GM19455 (cell line): ENCODE data around the gene TCHHL1.

Experiments used
- ATAC-seq: cut with Tn5 transposase; IDR thresholded peaks from one replicate; pipeline ENCODE4 v1.9.1; 2021; ENCODE audit not compliant: unreplicated experiment

The TCHHL1 gene

DNA sequence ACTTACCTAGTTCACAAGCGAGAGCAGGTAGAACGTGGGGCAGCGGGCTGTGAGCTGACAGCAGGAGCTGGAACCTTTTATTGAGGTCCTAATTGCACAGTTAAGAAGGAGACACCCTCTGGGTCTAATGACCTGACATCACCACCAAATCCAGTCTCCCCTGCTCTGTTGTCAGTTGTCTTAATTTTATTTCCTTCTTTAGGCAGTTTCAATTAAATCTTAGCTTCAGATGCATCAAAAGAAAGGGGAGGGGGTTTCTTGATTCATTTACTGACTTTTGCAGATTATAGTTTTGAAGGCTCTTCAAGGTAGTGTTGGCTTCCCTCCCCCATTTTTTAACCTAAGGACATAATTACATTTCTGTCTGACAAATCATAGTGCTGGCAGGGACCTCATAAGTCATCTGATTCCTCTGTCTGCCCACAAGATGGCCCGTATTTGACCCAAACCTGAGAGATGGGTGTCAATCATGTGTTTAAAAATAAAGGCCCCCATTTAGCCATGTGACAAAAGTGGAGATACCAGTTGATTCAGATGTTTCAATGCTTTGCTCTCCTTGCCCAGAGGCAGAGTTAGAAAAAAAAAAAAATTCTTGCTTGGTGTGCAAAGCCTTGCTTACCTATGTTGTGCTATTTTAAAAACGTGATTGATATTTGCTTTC, at the start of gene TCHHL1:
Gene TCHHL1, minus strand, starts transcription at position 51 of the 661 bp plus-strand sequence. CDS start 921 bp downstream, outside the sequence.
- no peak for ATAC-seq

- no peak for ATAC-seq
These were observed 48.4 kb upstream of the TCHHL1 start for GRCh38 chr1:152137215-152137614.

GRCh38 chr1:152130186-152130585, 41.3 kb upstream of the TCHHL1 start:
- ATAC-seq: no peak

GRCh38 chr1:152127673-152128072, 38.8 kb upstream of the TCHHL1 start:
- ATAC-seq: no peak

DNA sequence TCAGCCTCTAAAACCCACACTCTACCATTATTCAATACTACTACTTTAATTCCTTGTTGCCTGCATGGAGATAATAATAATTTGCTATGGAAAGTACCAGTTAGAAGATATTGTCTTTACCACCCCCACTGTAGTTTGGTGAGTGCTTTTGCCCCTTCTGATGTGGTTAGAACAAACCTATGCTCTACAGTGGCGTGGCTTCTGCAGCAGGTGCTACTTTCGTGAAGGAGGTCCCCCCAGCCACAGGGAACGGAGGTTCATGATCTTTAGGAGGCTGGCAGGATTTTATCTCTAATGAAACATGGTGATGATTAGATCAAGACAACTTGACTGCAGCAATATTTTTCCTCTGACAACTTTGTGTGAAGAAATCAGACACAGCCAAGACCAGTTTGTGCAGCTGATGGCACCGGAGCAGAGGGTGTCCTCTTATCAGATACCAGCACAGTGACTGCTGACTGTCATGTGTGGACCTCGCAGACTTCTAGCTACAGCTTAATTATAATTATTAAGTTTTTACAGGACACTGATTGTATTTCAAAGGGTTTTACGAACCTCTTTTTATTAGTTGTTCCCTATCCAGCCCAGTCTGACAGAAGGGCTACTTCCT, 37.1 kb upstream of the TCHHL1 start:
- ATAC-seq: no peak

- ATAC-seq: no peak
These were observed 30.1 kb upstream of the TCHHL1 start for GRCh38 chr1:152118915-152119314.

DNA sequence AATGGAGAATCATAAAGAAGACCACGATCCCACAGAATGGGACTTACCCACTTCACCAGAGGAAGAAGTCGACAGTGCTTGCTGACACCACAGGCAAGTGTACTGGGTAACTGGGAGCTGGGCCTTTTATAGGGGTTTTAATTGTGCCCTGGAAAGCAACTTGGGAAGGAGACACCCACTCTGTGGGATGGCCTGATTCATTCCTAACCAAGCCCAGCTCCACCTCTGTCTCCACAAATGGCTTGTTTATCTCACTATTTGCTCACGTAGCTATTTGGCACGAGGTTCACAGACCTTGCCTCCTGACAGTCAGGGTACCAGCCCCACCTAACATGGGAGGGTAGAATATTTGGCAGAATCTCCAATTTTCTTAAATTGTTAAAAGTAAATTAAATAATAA, 26.5 kb upstream of the TCHHL1 start, which contains the start of gene TCHH:
Gene TCHH, minus strand, starts transcription at position 101 of the 400 bp plus-strand sequence. CDS start 1,364 bp downstream, outside the sequence.
- ATAC-seq: no peak

DNA sequence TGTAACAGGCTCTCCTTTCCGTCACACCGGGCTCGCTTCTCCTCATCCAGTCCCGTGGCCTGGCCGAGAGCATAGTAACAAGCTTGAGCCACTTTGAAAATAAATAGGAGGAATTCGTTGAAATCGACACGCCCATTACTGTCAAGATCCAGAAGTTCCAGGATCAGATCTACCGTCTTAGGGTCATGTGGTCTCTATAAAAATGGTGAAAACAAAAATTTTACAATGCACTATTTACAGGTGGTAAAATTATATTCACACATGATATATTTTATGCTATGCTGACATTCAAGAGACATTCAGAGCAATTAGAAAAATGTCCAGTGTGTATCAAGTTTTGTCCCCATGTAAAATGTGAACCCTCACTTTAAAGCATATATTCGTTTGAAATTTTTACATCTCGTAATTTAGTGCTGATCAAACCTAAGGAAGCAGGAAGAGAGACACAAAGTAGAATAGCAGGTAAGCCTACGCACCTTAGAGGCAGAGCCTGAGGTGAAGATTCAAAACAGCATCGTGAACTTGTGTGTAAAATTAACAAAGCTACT, 24.1 kb upstream of the TCHHL1 start:
- no peak for ATAC-seq

DNA sequence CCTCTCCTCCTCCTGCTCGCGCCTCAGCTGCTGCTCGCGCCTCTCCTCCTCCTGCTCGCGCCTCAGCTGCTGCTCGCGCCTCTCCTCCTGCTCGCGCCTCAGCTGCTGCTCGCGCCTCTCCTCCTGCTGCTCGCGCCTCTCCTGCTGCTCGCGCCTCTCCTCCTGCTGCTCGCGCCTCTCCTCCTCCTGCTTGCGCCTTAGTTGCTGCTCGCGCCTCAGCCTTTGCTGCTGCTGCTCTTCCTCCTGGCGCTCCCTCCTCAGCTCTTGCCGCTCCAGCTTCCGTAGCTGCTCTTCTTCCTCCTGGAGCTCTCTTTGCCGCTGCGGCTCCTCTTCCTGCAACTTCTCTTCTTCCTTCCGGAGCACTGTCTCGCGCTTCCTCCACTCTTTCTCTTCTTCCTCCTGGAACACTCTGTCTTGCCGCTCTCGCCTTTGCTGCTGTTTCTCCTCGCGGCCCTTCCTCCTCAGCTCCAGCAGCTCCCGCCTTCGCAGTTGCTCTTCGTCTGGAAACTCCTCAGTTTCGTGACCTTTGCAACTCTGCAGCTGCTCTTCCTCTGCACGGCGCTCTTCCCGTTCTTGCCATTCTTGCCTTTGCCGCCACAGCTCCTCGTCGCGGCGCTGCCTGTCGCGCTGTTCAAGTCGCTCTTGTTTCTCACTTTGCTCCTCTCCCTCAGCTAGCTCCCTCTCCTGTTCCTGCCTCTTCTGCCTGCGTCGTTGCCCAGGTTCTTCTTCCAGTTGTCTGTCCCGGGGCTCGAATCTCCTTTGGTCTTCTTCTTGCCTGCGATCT, 23.4 kb upstream of the TCHHL1 start:
- ATAC-seq: no peak

- no peak for ATAC-seq
These were observed 22.7 kb upstream of the TCHHL1 start for GRCh38 chr1:152111515-152111968.

GRCh38 chr1:152110860-152111514, 22.1 kb upstream of the TCHHL1 start:
- ATAC-seq: no peak

DNA sequence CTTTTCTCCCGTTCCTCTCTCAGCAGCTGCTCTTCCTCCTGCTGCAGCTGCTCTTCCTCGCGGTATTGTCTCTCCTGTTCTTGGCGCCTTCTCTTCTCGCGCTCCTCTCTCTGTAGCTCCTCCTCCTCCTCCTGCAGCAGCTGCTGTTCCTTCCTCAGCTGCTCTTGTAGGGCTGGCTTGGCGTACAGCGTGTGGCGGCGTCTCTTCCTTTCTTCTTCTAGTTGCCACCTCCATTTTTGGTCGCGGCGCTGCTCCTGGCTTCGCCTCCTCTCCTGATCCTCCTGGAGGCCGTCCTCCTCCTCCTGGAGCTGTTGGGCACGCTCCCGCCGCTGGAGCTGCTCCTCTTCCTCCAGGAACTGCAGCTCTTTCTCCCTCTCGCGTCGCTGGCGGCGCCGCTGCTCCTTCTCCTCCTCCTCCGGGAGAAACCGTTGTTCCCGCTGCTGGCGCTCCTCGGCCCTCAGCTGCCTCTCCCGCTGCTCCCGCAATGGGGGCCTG, 21.5 kb upstream of the TCHHL1 start:
- no peak for ATAC-seq

DNA sequence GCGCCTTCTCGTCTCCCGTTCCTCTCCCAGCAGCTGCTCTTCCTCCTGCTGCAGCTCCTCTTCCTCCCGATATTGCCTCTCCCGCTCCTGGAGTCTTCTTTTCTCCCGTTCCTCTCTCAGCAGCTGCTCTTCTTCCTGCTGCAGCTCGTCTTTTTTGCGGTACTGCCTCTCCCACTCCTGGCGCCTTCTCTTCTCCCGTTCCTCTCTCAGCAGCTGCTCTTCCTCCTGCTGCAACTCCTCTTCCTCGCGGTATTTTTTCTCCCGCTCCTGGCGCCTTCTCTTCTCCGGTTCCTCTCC, 21.1 kb upstream of the TCHHL1 start:
- no peak for ATAC-seq

DNA sequence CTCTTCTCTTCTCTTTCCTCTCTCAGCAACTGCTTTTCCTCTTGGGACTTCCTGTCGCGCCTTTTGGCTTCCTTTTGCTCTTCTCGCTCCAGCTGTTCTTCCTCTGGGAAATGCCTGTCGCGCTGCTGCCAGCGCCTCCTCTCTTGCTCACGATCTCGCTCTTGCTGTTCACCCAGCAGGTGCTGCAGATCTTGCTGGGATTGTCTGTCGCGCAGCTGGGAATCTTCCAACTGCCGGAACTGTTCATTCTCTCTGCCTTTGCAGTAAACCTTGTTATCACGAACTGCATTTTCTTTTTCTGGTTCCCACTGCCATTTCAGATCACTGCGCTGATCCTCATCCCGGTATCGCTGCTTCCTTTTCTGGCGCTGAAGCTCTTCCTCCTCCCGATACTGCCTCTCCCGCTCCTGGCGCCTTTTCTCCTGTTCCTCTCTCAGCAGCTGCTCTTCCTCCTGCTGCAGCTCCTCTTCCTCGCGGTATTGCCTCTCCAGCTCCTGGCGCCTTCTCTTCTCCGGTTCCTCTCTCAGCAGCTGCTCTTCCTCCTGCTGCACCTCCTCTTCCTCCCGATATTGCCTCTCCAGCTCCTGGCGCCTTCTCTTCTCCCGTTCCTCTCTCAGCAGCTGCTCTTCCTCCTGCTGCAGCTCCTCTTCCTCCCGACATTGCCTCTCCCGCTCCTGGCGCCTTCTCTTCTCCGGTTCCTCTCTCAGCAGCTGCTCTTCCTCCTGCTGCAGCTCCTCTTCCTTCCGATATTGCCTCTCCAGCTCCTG, 20.6 kb upstream of the TCHHL1 start:
- no peak for ATAC-seq

- no peak for ATAC-seq
These were observed 20.0 kb upstream of the TCHHL1 start for GRCh38 chr1:152108882-152109222.

- ATAC-seq: no peak
These were observed 19.4 kb upstream of the TCHHL1 start for GRCh38 chr1:152107984-152108881.

- ATAC-seq: no peak
These were observed 18.4 kb upstream of the TCHHL1 start for GRCh38 chr1:152107031-152107983.

DNA sequence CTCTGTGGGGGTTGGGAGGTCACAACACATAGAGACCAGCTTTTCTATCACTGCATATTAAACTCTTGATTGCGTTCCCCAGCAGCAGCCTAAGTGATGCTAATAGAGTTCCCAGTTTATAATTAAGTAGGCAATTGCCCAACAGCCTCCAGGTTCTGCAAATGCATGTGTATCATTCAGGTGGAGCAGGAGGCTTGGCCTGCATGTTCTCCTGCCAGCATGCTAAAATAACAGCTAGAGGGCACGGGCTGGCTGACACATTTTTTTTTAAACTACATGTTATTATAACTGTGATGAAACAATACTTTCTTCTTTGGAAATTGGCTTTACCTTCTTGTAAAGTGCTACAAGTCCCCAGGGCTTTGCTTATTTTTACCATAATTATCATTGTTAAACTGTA, 16.0 kb upstream of the TCHHL1 start:
- no peak for ATAC-seq
